Measurements from ENCODE around the gene ADARB2. TPM values are rescaled to one million over a fixed set of nuclear protein-coding genes. Genes with fewer than 3 reads are reported as not detected.

ADARB2 gene
- total and polyA plus RNA-seq, 5 donors, result 0.53 to 1.6 (median 0.59) TPM

- Histone ChIP-seq H3K9me3 (ENCODE audit: control insufficient read depth, low read length) (peaks cover 2% of the 10 kb centered on the region), H3K4me1 (ENCODE audit: control insufficient read depth, insufficient read depth, low read length) (no peaks in the 10 kb centered on the region), H3K27me3 (ENCODE audit: control insufficient read depth, insufficient read depth) (no peaks in the 10 kb centered on the region), H3K27ac (ENCODE audit: low read length) (no peak overlapping the region), H3K4me3 (ENCODE audit: low read length) (no peak overlapping the region)
- ATAC-seq (no peak), DNase-seq (no peak)
- intact Hi-C loops (cut with DNase I), result no loop called here
- WGBS, result 85% methylated on average over 12 of the region's 12 CpGs
These were observed 579.3 kb downstream of the ADARB2 start for GRCh38 chr10:1158066-1158465.

DNA sequence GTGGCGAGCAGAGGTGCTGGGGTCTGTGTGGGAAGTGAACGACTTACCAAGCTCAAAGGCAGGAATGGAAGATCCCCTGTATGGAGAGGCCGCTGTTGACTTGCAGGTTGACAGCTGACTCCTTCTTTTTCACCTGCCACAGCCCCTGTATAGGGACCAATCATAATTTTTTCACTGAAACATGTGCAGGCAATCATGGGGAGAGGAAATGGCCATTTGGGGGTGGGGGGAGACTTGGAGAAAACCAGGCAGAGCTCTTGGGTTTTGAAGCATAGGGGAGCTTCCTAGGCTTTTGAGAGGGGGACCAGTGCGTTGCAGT is 579.8 kb downstream of the ADARB2 start:
- DNase-seq (no peak), ATAC-seq (no peak)
- intact Hi-C loops (cut with DNase I), result no loop called here
- peaks cover 2% of the 10 kb centered on the region for H3K9me3 ChIP-seq (ENCODE audit: control insufficient read depth, low read length)
- H3K4me3 ChIP-seq (ENCODE audit: low read length), result no peak overlapping the region
- H3K27ac ChIP-seq (ENCODE audit: low read length), result no peak overlapping the region
- no peaks in the 10 kb centered on the region for H3K27me3 ChIP-seq (ENCODE audit: control insufficient read depth, insufficient read depth)
- H3K4me1 ChIP-seq (ENCODE audit: control insufficient read depth, insufficient read depth, low read length), result no peaks in the 10 kb centered on the region
- 80% methylated on average over 4 of the region's 4 CpGs for WGBS

- intact Hi-C loops (cut with DNase I), result no loop called here
- Histone ChIP-seq H3K4me1 (ENCODE audit: control insufficient read depth, insufficient read depth, low read length) (no peaks in the 10 kb centered on the region), H3K4me3 (ENCODE audit: low read length) (no peak overlapping the region), H3K27me3 (ENCODE audit: control insufficient read depth, insufficient read depth) (no peaks in the 10 kb centered on the region), H3K9me3 (ENCODE audit: control insufficient read depth, low read length) (peaks cover 2% of the 10 kb centered on the region), H3K27ac (ENCODE audit: low read length) (no peak overlapping the region)
- DNase-seq (no peak), ATAC-seq (no peak)
- WGBS, result 84% methylated on average over 17 of the region's 17 CpGs
These were observed 580.3 kb downstream of the ADARB2 start for GRCh38 chr10:1156921-1157614.

GRCh38 chr10:1156616-1156886 is 580.8 kb downstream of the ADARB2 start:
- ATAC-seq (no peak), DNase-seq (no peak)
- no peak overlapping the region for H3K4me3 ChIP-seq (ENCODE audit: low read length)
- no peaks in the 10 kb centered on the region for H3K27me3 ChIP-seq (ENCODE audit: control insufficient read depth, insufficient read depth)
- intact Hi-C loops (cut with DNase I), result no loop called here
- WGBS, result 90% methylated on average over 8 of the region's 8 CpGs
- no peaks in the 10 kb centered on the region for H3K4me1 ChIP-seq (ENCODE audit: control insufficient read depth, insufficient read depth, low read length)
- H3K27ac ChIP-seq (ENCODE audit: low read length), result no peak overlapping the region
- peaks cover 2% of the 10 kb centered on the region for H3K9me3 ChIP-seq (ENCODE audit: control insufficient read depth, low read length)

DNA sequence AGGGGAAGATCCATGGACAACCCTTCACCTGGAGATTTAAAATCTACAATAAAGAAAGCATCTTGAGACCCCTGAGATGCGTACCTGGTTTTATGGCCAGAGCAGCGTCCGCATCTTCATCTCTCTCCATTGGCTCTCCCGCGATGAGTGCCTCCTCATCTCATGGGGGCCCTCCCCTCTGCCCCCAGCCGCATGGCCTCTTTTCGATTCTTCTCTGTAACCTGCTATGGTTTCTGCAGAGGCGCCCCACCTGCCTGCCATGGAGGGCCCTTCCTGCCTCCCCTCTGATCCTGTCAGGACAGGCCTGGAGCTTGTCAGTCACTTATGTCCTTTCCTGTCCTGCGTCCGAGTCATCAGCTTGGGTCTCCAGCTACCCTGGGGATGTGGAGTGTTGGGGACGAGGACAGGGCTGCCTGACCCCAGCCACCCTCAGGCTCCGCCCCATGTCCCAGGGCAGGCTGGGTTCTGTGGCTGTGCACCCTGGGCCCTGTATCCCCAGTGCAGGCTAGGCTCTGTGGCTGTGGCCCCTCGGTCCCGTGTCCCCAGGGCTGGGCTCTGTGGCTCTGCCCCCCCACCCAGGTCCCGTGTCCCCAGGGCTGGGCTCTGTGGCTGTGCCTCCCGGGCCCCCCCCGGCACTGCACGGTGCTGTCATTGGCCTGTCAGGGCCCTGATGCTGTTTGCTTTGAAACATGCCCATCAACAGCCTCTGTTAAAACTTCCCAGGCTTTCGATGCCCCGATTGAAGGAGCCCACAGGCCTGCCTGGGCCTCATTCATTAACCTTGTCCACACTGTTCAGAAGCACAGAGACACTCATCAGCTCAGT is 581.3 kb downstream of the ADARB2 start:
- no peaks in the 10 kb centered on the region for H3K27me3 ChIP-seq (ENCODE audit: control insufficient read depth, insufficient read depth)
- H3K27ac ChIP-seq (ENCODE audit: low read length), result no peak overlapping the region
- no peak overlapping the region for H3K4me3 ChIP-seq (ENCODE audit: low read length)
- WGBS, result 86% methylated on average over 20 of the region's 20 CpGs
- peak in 1 of 2 donors; percentile 20 for ATAC-seq
- no peaks in the 10 kb centered on the region for H3K4me1 ChIP-seq (ENCODE audit: control insufficient read depth, insufficient read depth, low read length)
- H3K9me3 ChIP-seq (ENCODE audit: control insufficient read depth, low read length), result peaks cover 2% of the 10 kb centered on the region
- intact Hi-C loops (cut with DNase I), result no loop called here
- DNase-seq, result peak in 1 of 3 donors; percentile 37

DNA sequence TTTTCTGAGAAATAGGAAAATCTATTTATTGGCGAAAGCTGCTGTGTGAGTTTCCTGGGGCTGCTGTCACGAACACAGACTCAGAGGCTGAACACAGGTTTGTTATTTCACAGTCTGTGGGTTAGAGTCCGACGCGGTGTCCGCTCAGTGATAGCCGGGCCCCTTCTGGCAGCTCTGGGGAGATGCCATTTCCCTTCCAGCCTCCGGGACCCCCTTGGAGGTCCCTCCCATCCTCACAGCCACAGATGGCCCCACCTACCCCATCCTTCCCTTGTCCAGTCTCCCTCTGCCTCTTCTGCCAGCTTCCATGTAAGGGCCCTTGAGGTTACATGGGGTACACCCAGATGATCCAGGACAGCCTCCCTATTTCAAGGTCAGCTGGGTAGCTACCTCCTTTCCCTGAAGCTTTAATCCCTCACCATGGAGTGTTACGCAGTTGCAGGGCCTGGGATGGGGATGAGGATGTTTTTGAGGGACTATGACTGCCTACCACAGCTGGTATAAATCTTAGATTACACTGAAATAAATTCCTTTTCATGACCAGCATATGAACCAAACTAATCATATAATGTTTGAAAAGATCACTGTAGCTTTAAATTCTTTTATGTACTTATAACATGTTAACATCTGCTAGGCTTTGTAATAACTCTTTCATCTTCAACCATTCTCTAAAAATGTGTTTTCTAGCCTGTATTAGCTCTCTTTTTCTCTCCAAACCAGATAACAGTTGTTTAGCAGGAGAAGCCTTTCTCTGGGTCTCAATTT is 582.6 kb downstream of the ADARB2 start:
- H3K27ac ChIP-seq (ENCODE audit: low read length), result no peak overlapping the region
- intact Hi-C loops (cut with DNase I), result no loop called here
- DNase-seq, result no peak
- no peak for ATAC-seq
- H3K4me1 ChIP-seq (ENCODE audit: control insufficient read depth, insufficient read depth, low read length), result no peaks in the 10 kb centered on the region
- no peaks in the 10 kb centered on the region for H3K27me3 ChIP-seq (ENCODE audit: control insufficient read depth, insufficient read depth)
- 62% methylated on average over 9 of the region's 9 CpGs for WGBS
- H3K9me3 ChIP-seq (ENCODE audit: control insufficient read depth, low read length), result no peaks in the 10 kb centered on the region
- H3K4me3 ChIP-seq (ENCODE audit: low read length), result no peak overlapping the region

GRCh38 chr10:1153805-1154351 is 583.4 kb downstream of the ADARB2 start:
- no peak for DNase-seq
- Histone ChIP-seq H3K9me3 (ENCODE audit: control insufficient read depth, low read length) (no peaks in the 10 kb centered on the region), H3K27ac (ENCODE audit: low read length) (no peak overlapping the region), H3K27me3 (ENCODE audit: control insufficient read depth, insufficient read depth) (no peaks in the 10 kb centered on the region), H3K4me1 (ENCODE audit: control insufficient read depth, insufficient read depth, low read length) (no peaks in the 10 kb centered on the region), H3K4me3 (ENCODE audit: low read length) (no peak overlapping the region)
- intact Hi-C loops (cut with DNase I), result no loop called here
- ATAC-seq, result no peak
- WGBS, result 78% methylated on average over 20 of the region's 20 CpGs

DNA sequence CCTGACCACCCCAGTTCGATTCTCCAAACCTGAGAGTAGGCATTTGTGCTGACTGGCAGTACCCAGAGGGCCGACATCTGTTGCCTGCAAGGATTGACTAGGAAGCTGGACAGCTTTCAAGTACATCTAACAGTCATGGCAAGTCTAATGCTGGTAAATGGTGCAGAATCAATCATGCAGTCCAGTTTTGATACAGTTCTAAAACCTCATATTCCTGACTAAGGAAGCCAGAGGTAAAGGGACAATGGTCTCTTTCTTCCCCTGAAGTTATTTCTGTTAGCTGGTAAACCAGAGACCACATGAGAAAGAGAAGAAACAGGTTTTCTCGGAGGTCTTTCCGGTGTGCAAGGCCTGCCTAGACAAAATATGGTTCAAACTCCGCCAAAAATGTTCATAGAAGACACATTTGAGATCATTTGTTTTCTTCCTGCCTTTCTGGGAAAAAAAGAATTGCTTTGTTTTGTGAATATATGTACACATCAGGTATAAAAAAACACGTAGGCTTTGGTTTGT is 584.0 kb downstream of the ADARB2 start:
- ATAC-seq, result no peak
- Histone ChIP-seq H3K4me1 (ENCODE audit: control insufficient read depth, insufficient read depth, low read length) (no peaks in the 10 kb centered on the region), H3K4me3 (ENCODE audit: low read length) (no peak overlapping the region), H3K27me3 (ENCODE audit: control insufficient read depth, insufficient read depth) (no peaks in the 10 kb centered on the region), H3K27ac (ENCODE audit: low read length) (no peak overlapping the region), H3K9me3 (ENCODE audit: control insufficient read depth, low read length) (no peaks in the 10 kb centered on the region)
- no peak for DNase-seq
- 92% methylated on average over 6 of the region's 6 CpGs for WGBS
- intact Hi-C loops (cut with DNase I), result no loop called here

DNA sequence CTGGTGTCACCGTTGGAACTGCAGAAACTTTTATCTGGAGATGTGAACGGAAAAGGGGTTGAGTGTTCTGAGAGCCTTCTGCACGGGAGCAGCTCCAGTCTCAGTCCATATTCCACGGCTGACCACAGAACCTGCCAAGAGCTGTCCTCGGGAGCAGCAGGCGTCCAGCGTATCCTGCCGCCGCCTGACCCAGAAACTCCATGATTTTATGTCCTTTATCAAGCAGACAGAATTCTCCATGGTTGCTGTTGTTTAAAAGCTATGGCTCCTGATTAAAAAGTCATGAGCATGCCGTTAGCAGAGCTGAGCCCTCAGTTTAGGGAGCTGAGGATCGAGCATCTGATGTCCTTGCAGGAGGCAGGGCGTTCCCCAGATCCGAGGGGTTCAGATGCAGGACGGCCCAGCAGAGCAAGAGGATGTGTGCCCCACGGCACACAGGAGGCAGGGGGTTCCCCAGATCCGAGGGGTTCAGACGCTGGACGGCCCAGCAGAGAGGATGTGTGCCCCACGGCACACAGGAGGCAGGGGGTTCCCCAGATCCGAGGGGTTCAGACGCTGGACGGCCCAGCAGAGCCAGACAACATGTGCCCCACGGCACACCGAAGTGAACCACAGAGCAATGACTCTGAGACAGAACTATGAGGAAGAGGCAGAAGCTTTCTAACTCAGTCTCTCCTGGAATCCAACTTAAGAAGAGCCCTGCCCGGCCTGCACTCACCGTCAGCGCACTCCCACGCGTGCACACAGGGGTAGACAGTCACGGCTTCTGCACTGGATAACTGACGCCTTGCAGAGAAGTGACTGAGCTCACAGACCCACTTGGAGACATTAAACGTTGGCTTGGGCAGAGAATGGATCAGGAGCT is 584.7 kb downstream of the ADARB2 start:
- no peaks in the 10 kb centered on the region for H3K4me1 ChIP-seq (ENCODE audit: control insufficient read depth, insufficient read depth, low read length)
- no peak overlapping the region for H3K4me3 ChIP-seq (ENCODE audit: low read length)
- no peak overlapping the region for H3K27ac ChIP-seq (ENCODE audit: low read length)
- ATAC-seq (no peak), DNase-seq (no peak)
- intact Hi-C loops (cut with DNase I), result no loop called here
- H3K9me3 ChIP-seq (ENCODE audit: control insufficient read depth, low read length), result no peaks in the 10 kb centered on the region
- no peaks in the 10 kb centered on the region for H3K27me3 ChIP-seq (ENCODE audit: control insufficient read depth, insufficient read depth)
- WGBS, result 79% methylated on average over 32 of the region's 32 CpGs
